ENCODE data around the gene KXD1. TPM values are rescaled to one million over a fixed set of nuclear protein-coding genes. Genes with fewer than 3 reads are reported as not detected.

KXD1 gene
- total and polyA plus RNA-seq, 4 donors = 51.3 to 117 (median 74.8) TPM

GRCh38 chr19:18532168-18532890 is 25.3 kb upstream of the KXD1 start:
- H3K27me3 ChIP-seq (ENCODE audit: control insufficient read depth in 3 of 3, insufficient read depth in 3 of 3, low read length in 2 of 3) = no peaks in the 10 kb centered on the region
- TF ChIP-seq, protein P1, sequence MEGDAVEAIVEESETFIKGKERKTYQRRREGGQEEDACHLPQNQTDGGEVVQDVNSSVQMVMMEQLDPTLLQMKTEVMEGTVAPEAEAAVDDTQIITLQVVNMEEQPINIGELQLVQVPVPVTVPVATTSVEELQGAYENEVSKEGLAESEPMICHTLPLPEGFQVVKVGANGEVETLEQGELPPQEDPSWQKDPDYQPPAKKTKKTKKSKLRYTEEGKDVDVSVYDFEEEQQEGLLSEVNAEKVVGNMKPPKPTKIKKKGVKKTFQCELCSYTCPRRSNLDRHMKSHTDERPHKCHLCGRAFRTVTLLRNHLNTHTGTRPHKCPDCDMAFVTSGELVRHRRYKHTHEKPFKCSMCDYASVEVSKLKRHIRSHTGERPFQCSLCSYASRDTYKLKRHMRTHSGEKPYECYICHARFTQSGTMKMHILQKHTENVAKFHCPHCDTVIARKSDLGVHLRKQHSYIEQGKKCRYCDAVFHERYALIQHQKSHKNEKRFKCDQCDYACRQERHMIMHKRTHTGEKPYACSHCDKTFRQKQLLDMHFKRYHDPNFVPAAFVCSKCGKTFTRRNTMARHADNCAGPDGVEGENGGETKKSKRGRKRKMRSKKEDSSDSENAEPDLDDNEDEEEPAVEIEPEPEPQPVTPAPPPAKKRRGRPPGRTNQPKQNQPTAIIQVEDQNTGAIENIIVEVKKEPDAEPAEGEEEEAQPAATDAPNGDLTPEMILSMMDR (IDR thresholded peaks at IDR 0.05; ENCODE audit: control extremely low read depth, extremely low read depth) = no peak
- ATAC-seq (ENCODE audit: insufficient read depth, low FRiP score) = no peak

DNA sequence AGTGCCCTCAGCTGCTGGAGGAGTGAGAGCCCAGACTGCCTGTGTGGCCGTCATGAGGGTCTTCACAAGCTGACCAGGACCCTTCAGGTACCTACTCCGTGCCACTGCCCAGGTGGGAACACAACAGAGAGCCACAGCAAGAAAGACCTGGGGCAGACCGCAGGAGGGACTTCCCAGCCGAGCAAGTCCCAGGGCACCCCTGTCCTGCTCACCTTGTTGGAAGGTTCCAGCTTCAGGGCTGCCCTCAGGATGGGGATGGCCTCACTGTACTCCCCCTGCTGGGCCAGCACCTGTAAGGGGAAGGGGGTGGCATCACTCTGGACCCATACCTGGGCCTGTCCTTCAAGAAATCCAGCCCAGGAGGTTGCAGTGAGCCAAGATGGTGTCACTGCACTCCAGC is 24.6 kb upstream of the KXD1 start:
- H3K4me1 ChIP-seq (ENCODE audit: control insufficient read depth in 5 of 5, insufficient read depth in 5 of 5, low read length in 5 of 5) = no peaks in the 10 kb centered on the region
- no peak overlapping the region for H3K27ac ChIP-seq (ENCODE audit: low read depth in 1 of 2, low read length in 1 of 2)
- DNase-seq (no peak), ATAC-seq (ENCODE audit: insufficient read depth, low FRiP score) (no peak)
- TF ChIP-seq, protein P1 (IDR thresholded peaks at IDR 0.05; ENCODE audit: control extremely low read depth, extremely low read depth) = no peak
- WGBS, 2 donors = 98 to 100% methylated on average over 4 of the region's 4 CpGs
- H3K36me3 ChIP-seq (ENCODE audit: control insufficient read depth in 4 of 4, insufficient read depth in 4 of 4, low read length in 4 of 4) = peaks cover 6 to 46% (median 24%) of the 10 kb centered on the region in 4 donors
- H3K9ac ChIP-seq (ENCODE audit: insufficient read depth in 1 of 2, low read length in 2 of 2) = no peak overlapping the region
- no peaks in the 10 kb centered on the region for H3K27me3 ChIP-seq (ENCODE audit: control insufficient read depth in 3 of 3, insufficient read depth in 3 of 3, low read length in 2 of 3)
- no peak overlapping the region for H3K4me3 ChIP-seq
- H3K9me3 ChIP-seq (ENCODE audit: control insufficient read depth in 4 of 4, insufficient read depth in 3 of 4, low read length in 3 of 4) = peaks cover 0 to 1% (median 0%) of the 10 kb centered on the region in 4 donors

More at GRCh38 chr19:18532168-18532890, 25.3 kb upstream of the KXD1 start:
- Histone ChIP-seq H3K27ac (ENCODE audit: low read depth in 1 of 2, low read length in 1 of 2) (no peak overlapping the region), H3K4me1 (ENCODE audit: control insufficient read depth in 5 of 5, insufficient read depth in 5 of 5, low read length in 5 of 5) (peaks cover 0 to 1% (median 0%) of the 10 kb centered on the region in 5 donors), H3K9me3 (ENCODE audit: control insufficient read depth in 4 of 4, insufficient read depth in 3 of 4, low read length in 3 of 4) (peaks cover 0 to 1% (median 0%) of the 10 kb centered on the region in 4 donors), H3K9ac (ENCODE audit: insufficient read depth in 1 of 2, low read length in 2 of 2) (no peak overlapping the region), H3K36me3 (ENCODE audit: control insufficient read depth in 4 of 4, insufficient read depth in 4 of 4, low read length in 4 of 4) (peaks cover 6 to 39% (median 24%) of the 10 kb centered on the region in 4 donors), H3K4me3 (no peak overlapping the region)
- 96 to 97% methylated on average over 22 of the region's 22 CpGs for WGBS, 2 donors
- no peak for DNase-seq

DNA sequence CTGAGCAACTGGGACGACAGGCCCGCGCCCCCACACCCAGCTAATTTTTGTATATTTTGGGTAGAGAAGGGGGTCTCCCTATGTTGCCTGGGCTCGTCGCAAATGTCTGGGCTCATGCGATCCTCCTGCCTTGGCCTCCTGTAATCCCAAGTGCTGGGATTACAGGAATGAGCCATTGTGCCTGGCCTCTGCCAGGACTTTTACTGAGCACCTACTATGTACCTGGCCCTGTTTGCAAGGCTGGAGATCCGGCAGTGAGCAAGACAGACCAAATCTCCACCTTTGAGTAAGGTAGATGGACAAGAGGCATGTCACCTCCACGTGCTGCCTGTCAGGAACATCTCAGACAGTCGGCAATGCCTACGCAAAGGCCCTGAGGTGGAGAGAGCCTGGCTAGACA is 21.2 kb upstream of the KXD1 start:
- DNase-seq (no peak), ATAC-seq (ENCODE audit: insufficient read depth, low FRiP score) (no peak)
- Histone ChIP-seq H3K9ac (ENCODE audit: insufficient read depth in 1 of 2, low read length in 2 of 2) (no peak overlapping the region), H3K9me3 (ENCODE audit: control insufficient read depth in 4 of 4, insufficient read depth in 3 of 4, low read length in 3 of 4) (no peaks in the 10 kb centered on the region), H3K27me3 (ENCODE audit: control insufficient read depth in 3 of 3, insufficient read depth in 3 of 3, low read length in 2 of 3) (no peaks in the 10 kb centered on the region), H3K4me3 (no peak overlapping the region), H3K36me3 (ENCODE audit: control insufficient read depth in 4 of 4, insufficient read depth in 4 of 4, low read length in 4 of 4) (peaks cover 2 to 58% (median 34%) of the 10 kb centered on the region in 4 donors), H3K27ac (ENCODE audit: low read depth in 1 of 2, low read length in 1 of 2) (no peak overlapping the region), H3K4me1 (ENCODE audit: control insufficient read depth in 5 of 5, insufficient read depth in 5 of 5, low read length in 5 of 5) (no peaks in the 10 kb centered on the region)
- 96 to 97% methylated on average over 10 of the region's 10 CpGs for WGBS, 2 donors
- TF ChIP-seq, protein P1 (IDR thresholded peaks at IDR 0.05; ENCODE audit: control extremely low read depth, extremely low read depth) = no peak
